Tibial nerve (tissue), 4 donors: Measurements from ENCODE around the gene PTTG1. TPM values are rescaled to one million over a fixed set of nuclear protein-coding genes. Genes with fewer than 3 reads are reported as not detected.
A peak's percentile ranks its signal among the peaks of the same experiment; 100 is the strongest.

Source experiments
- DNase-seq, 2 donors: peaks; one replicate each; pipeline ENCODE4 v3.0.0-alpha.2; 2019; ENCODE audit warnings: low spot score in 2 of 2
- H3K27ac ChIP-seq, 4 donors: fragments of 200-600 bp; sonication (generic) in 3 of 4; one replicate each; pipeline ENCODE4 v1.5.1; 2017 to 2019; ENCODE audit warnings: mild to moderate bottlenecking in 1 of 4
- H3K27me3 ChIP-seq, 2 donors: fragments of 200-600 bp; sonication (generic) in 1 of 2; one replicate each; pipeline versions ENCODE4 v1.5.1 to v1.6.0; 2017 to 2019
- H3K36me3 ChIP-seq, 3 donors: fragments of 200-600 bp; sonication (generic); one replicate each; pipeline ENCODE4 v1.5.1; 2018 to 2019
- H3K4me1 ChIP-seq, 4 donors: fragments of 200-600 bp; sonication (generic) in 3 of 4; one replicate each; pipeline ENCODE4 v1.5.1; 2017 to 2019
- H3K4me3 ChIP-seq, 4 donors: fragments of 200-600 bp; sonication (generic) in 3 of 4; one replicate each; pipeline ENCODE4 v1.5.1; 2017 to 2019; ENCODE audit warnings: mild to moderate bottlenecking in 1 of 4, moderate library complexity in 1 of 4
- H3K9me3 ChIP-seq, 4 donors: fragments of 200-600 bp; sonication (generic) in 3 of 4; one replicate each; pipeline ENCODE4 v1.5.1; 2017 to 2019
- EP300 ChIP-seq, 2 donors: sonication (generic); formaldehyde crosslinking; IDR thresholded peaks; one replicate each; pipeline ENCODE4 v1.6.1; 2017; ENCODE audit warnings: antibody characterized with exemption in 2 of 2, mild to moderate bottlenecking in 1 of 2
- POLR2A ChIP-seq, 2 donors: fragments of 450-650 bp; IDR thresholded peaks; one replicate each; pipeline ENCODE4 v1.6.1; 2017; ENCODE audit warnings: antibody characterized with exemption in 2 of 2, mild to moderate bottlenecking in 2 of 2, moderate library complexity in 2 of 2
- WGBS, 2 donors: methylation state at CpG; one replicate each; pipeline ENCODE4 v1.1.5; 2018; 5-methylcytosine and 5-hydroxymethylcytosine counted together
- total RNA-seq, 4 donors: library from RNA; depleted of rRNA; stranded (reverse); fragments of >200 nt; gene quantifications; one replicate each; pipeline ENCODE4 v1.1.0, GENCODE V29; 2016
- TF ChIP-seq, protein P1 (sequence below), 5 experiments: fragments of 200-600 bp in 3 of 5; fragments of 450-650 bp in 2 of 5; sonication (generic) in 3 of 5; IDR thresholded peaks; one replicate each; pipeline ENCODE4 v1.5.1; 2016 to 2019; ENCODE audit warnings: antibody characterized with exemption in 5 of 5, mild to moderate bottlenecking in 3 of 5, moderate library complexity in 2 of 5

PTTG1 gene
- total RNA-seq, 4 donors from 2014 or later: 3.7 to 11.1 (median 6.8) TPM

DNA sequence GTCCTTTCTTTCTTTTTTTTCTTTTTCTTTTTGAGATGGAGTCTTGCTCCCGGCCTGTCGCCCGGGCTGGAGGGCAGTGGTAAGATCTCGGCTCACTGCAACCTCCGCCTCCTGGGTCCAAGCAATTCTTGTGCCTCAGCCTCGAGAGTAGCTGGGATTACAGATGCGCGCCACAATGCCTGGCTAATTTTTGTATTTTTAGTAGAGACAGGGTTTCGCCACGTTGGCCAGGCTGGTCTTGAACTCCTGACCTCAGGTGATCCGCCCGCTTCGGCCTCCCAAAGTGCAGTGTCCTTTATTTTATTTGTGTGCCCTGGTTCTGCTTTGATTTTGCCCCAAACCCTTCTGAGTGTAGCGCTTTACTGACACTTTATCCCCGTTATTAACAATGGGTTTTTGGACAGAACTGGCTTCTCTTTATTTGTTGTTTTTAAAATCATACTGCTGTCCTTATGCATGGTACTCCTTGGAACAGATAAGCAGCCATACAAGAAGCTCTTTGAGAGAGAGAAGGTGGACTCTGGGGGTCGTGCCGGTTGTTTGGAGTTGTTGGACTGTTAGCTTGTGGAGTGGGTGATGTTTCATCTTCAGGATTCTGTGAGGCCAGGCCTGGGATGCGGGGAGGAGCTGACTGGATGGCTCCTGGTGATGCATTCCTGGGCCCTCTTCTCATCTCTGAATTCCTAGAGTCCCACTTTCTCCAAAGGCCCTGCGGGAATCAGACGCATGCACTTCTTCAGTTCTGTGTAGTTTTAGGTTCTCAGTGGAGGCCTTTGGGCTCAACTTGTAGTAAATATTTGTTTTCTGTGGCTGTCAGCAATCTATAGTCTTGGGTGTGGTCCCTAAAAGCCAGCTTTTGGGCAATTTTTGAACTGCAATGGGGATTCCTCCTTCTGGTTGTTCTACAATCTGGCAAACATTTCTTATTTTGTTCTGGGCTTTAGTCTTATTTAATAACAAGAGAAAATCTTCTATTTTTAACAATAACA is 47.8 kb downstream of the PTTG1 start:
- Histone ChIP-seq H3K36me3 (no peaks in the 10 kb centered on the region), H3K27ac (peak overlapping the region in 2 of 4 donors; percentile 60 to 74), H3K27me3 (no peaks in the 10 kb centered on the region), H3K4me1 (peaks cover 0 to 44% (median 23%) of the 10 kb centered on the region in 4 donors), H3K4me3 (peak overlapping the region in 1 of 4 donors; percentile 45), H3K9me3 (no peaks in the 10 kb centered on the region)
- DNase-seq: no peak
- WGBS, 2 donors: 82 to 83% methylated on average over 20 of the region's 20 CpGs
- TF ChIP-seq EP300 (IDR thresholded peaks at IDR 0.05) (no peak), POLR2A (IDR thresholded peaks at IDR 0.05) (no peak)
- TF ChIP-seq, protein P1, sequence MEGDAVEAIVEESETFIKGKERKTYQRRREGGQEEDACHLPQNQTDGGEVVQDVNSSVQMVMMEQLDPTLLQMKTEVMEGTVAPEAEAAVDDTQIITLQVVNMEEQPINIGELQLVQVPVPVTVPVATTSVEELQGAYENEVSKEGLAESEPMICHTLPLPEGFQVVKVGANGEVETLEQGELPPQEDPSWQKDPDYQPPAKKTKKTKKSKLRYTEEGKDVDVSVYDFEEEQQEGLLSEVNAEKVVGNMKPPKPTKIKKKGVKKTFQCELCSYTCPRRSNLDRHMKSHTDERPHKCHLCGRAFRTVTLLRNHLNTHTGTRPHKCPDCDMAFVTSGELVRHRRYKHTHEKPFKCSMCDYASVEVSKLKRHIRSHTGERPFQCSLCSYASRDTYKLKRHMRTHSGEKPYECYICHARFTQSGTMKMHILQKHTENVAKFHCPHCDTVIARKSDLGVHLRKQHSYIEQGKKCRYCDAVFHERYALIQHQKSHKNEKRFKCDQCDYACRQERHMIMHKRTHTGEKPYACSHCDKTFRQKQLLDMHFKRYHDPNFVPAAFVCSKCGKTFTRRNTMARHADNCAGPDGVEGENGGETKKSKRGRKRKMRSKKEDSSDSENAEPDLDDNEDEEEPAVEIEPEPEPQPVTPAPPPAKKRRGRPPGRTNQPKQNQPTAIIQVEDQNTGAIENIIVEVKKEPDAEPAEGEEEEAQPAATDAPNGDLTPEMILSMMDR (IDR thresholded peaks at IDR 0.05): no peak

DNA sequence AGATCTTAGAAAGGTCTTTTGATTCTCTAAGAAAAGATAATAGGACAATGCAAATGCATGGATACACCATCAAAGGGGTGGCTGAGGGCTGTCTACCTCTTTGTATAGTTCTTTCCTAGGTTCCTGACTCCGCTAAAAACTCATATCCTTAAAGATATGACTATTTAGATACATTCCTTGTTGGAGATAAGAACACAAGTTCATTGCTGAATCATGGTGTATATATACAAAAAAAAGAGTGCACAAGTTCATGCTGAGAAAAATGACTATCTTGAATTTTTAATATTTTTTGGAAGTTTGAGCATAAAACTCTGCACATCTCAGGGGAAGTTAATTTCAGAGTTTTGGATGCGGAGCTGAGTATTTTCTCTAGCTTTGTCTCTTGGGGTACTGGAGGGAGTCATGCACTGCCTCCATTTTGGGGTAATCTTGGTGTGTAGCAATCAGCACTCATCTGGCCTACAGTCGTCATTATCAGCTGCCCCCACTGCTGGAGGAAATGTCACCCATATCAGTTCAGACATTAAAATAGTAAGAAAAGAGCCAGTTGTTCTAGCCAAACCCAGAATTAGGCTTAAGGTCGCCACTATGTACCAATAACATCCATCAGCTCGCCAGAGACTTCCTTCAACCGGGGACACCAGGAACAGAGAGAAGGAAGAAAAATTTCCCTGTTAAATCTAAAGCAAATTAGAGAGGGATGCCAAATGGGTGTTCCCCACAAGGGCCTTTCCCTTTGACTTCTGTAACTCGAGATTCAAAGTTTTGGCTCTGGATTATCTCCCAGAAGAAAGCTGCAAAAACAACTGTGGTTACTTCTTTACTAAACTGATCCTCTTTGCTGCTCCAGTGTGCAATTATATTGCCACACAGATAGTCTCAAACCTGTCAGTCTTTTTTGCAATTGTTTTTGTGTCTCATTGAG is 49.0 kb downstream of the PTTG1 start:
- DNase-seq: peak in 1 of 2 donors; percentile 18
- H3K4me3 ChIP-seq: no peak overlapping the region
- peak overlapping the region in 3 of 4 donors; percentile 55 to 74 (median 66) for H3K27ac ChIP-seq
- TF ChIP-seq POLR2A (IDR thresholded peaks at IDR 0.05): no peak
- TF ChIP-seq, protein P1 (IDR thresholded peaks at IDR 0.05): no peak
- TF ChIP-seq EP300 (IDR thresholded peaks at IDR 0.05): peak in 1 of 2 donors; percentile 25
- H3K4me1 ChIP-seq: peaks cover 0 to 44% (median 23%) of the 10 kb centered on the region in 4 donors
- WGBS, 2 donors: 15 to 20% methylated on average over 7 of the region's 7 CpGs
- H3K36me3 ChIP-seq: no peaks in the 10 kb centered on the region
- H3K27me3 ChIP-seq: no peaks in the 10 kb centered on the region
- H3K9me3 ChIP-seq: no peaks in the 10 kb centered on the region

DNA sequence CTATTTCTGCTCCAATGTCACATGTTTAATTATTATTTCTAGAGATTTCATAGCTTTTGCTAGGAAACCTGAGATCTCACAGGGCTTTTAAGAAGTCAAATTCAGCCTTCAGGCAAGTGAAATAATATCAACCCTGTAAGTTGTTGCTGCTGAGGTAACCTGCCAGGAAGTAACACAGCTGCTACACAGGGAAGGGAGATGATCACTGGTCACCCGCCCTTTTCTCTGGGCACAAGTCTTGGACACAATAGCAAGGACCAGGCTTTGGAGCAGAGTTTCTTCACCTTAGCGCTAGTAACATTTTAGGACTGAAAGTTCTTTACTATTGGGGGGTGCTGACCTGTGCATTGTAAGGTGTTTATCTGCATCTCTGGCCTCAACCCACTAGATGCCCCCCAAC is 50.1 kb downstream of the PTTG1 start:
- Histone ChIP-seq H3K9me3 (no peaks in the 10 kb centered on the region), H3K27ac (peak overlapping the region in 2 of 4 donors; percentile 66 to 74), H3K27me3 (no peaks in the 10 kb centered on the region), H3K4me1 (peaks cover 0 to 42% (median 20%) of the 10 kb centered on the region in 4 donors), H3K36me3 (no peaks in the 10 kb centered on the region), H3K4me3 (no peak overlapping the region)
- TF ChIP-seq EP300 (IDR thresholded peaks at IDR 0.05) (no peak), POLR2A (IDR thresholded peaks at IDR 0.05) (no peak)
- TF ChIP-seq, protein P1 (IDR thresholded peaks at IDR 0.05): no peak
- WGBS, 2 donors: 91 to 100% methylated on average over 2 of the region's 2 CpGs
- DNase-seq: no peak

DNA sequence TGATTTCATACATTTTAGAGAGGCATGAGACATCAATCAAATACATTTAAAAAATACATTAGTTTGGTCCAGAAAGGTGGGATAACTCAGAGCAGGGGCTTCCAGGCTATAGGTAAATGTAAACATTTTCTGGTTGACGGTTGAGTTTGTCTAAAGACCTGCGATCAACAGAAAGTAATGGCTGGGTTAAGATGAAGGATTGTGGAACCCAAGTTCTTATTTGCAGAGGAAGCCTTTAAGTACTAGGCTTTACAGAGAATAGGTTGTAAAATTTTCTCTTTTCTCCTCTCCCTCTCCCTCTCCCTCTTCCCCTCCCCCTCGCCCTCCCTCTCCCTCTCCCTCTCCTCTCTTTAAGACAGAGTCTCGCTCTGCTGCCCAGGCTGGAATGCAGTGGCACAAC is 50.8 kb downstream of the PTTG1 start:
- Histone ChIP-seq H3K27ac (no peak overlapping the region), H3K4me1 (peaks cover 0 to 35% (median 16%) of the 10 kb centered on the region in 4 donors), H3K9me3 (no peaks in the 10 kb centered on the region), H3K4me3 (no peak overlapping the region), H3K27me3 (no peaks in the 10 kb centered on the region), H3K36me3 (no peaks in the 10 kb centered on the region)
- 94 to 96% methylated on average over 4 of the region's 4 CpGs for WGBS, 2 donors
- DNase-seq: no peak
- TF ChIP-seq, protein P1 (IDR thresholded peaks at IDR 0.05): no peak
- no peak for TF ChIP-seq POLR2A (IDR thresholded peaks at IDR 0.05)
- TF ChIP-seq EP300 (IDR thresholded peaks at IDR 0.05): no peak
